ENCODE measurements around the gene STOML2.

GRCh38 chr9:35060548-35061207 lies 42.3 kb downstream of the STOML2 start:
- no peak for TF ChIP-seq POLR2A (IDR thresholded peaks at IDR 0.05)
- no peak for TF ChIP-seq CTCF (IDR thresholded peaks at IDR 0.05)
